GM13977 (cell line): Measurements from ENCODE around the gene ARRDC1.
"Not testable (repeated sequence)": the region's sequence is repeated elsewhere in the genome, so short reads cannot be mapped to it uniquely, and the experiment has no call there.

Experiments
- DNase-seq: peaks from one replicate; pipeline ENCODE4 v3.0.0; 2012; ENCODE audit warnings: low spot score
- CTCF ChIP-seq: IDR thresholded peaks from 2 replicates; pipeline ENCODE4 v1.5.1; 2012; ENCODE audit warnings: mild to moderate bottlenecking, control low read depth; ENCODE audit not compliant: insufficient read depth; ENCODE audit errors: extremely low read depth, missing control alignments
- in situ Hi-C: fragments of 300-500 bp; cut with MboI; formaldehyde crosslinking; loops from one replicate; pipeline ENCODE4 v1.12.0; 2022; ENCODE audit warnings: low sequenced_read_pairs, low pct_unique_long_range_greater_than_20kb, mixed read lengths, inconsistent platforms; ENCODE audit not compliant: unreplicated experiment

Gene ARRDC1

GRCh38 chr9:137590469-137591383, 14.8 kb upstream of the ARRDC1 start, which contains the start of gene ZMYND19:
TSS of gene ZMYND19 (minus strand) at chr9:137590512. CDS start at chr9:137590263, 249 bp downstream.
- DNase-seq = peak; percentile 100
- no peak for TF ChIP-seq CTCF
- in situ Hi-C loops = no loop called here

GRCh38 chr9:137592767-137593166, 12.7 kb upstream of the ARRDC1 start:
- no peak for DNase-seq
- no peak for TF ChIP-seq CTCF
- in situ Hi-C loops = no loop called here

GRCh38 chr9:137593176-137593575, 12.3 kb upstream of the ARRDC1 start:
- no peak for DNase-seq
- in situ Hi-C loops = no loop called here

GRCh38 chr9:137596577-137596976, 8.9 kb upstream of the ARRDC1 start:
- DNase-seq, in situ Hi-C loops: not testable (repeated sequence)

More at GRCh38 chr9:137593176-137593575, 12.3 kb upstream of the ARRDC1 start:
- no peak for TF ChIP-seq CTCF

- in situ Hi-C loops = no loop called here
- TF ChIP-seq CTCF = no peak
- no peak for DNase-seq
Observed at GRCh38 chr9:137598943-137599342, 6.5 kb upstream of the ARRDC1 start.

GRCh38 chr9:137602661-137603060, 2.8 kb upstream of the ARRDC1 start:
- DNase-seq = no peak
- in situ Hi-C loops = no loop called here
- TF ChIP-seq CTCF = no peak

- no peak for TF ChIP-seq CTCF
- DNase-seq = no peak
- in situ Hi-C loops = no loop called here
Observed at GRCh38 chr9:137603879-137604278, 1.6 kb upstream of the ARRDC1 start.
